ENCODE results near the gene TUBA4A. TPM values are rescaled to one million over a fixed set of nuclear protein-coding genes. Genes with fewer than 3 reads are reported as not detected.

Gene TUBA4A
- total and polyA plus RNA-seq, 2 experiments from 2014 or later = 1.6 to 6.5 TPM

- Histone ChIP-seq H3K27ac (peak overlapping the region; percentile 94), H3K4me3 (peak overlapping the region; percentile 72), H3K9me3 (ENCODE audit: low read depth) (no peaks in the 10 kb centered on the region), H3K27me3 (no peaks in the 10 kb centered on the region), H3K36me3 (peaks cover 39% of the 10 kb centered on the region), H3K4me1 (ENCODE audit: low read depth) (peaks cover 16% of the 10 kb centered on the region)
- peak; percentile 55 to 71 for DNase-seq (ENCODE audit: low read depth in 1 of 2, low spot score in 1 of 2)
- TF ChIP-seq CTCF (IDR thresholded peaks at IDR 0.05; ENCODE audit: low read depth, low read length) = no peak
Observed at GRCh38 chr2:219230059-219230540, 23.6 kb downstream of the TUBA4A start.

GRCh38 chr2:219229305-219230058 is 24.2 kb downstream of the TUBA4A start, which contains the start of the genes ANKZF1 and ATG9A:
TSS of gene ANKZF1 (plus strand) at chr2:219229806. CDS start at chr2:219230258, 452 bp downstream.
TSS of gene ATG9A (minus strand) at chr2:219229636. CDS start at chr2:219228024, 1,612 bp downstream.
- TF ChIP-seq CTCF (IDR thresholded peaks at IDR 0.05; ENCODE audit: low read depth, low read length) = no peak
- Histone ChIP-seq H3K27me3 (no peaks in the 10 kb centered on the region), H3K9me3 (ENCODE audit: low read depth) (no peaks in the 10 kb centered on the region), H3K27ac (peak within 1 kb of the TSS; percentile 94), H3K4me3 (peak within 1 kb of the TSS; percentile 72), H3K36me3 (peaks cover 41% of the 10 kb centered on the region), H3K4me1 (ENCODE audit: low read depth) (peaks cover 16% of the 10 kb centered on the region)
- peak; percentile 100 for DNase-seq (ENCODE audit: low read depth in 1 of 2, low spot score in 1 of 2)

- TF ChIP-seq CTCF (IDR thresholded peaks at IDR 0.05; ENCODE audit: low read depth, low read length) = no peak
- Histone ChIP-seq H3K4me1 (ENCODE audit: low read depth) (peaks cover 16% of the 10 kb centered on the region), H3K9me3 (ENCODE audit: low read depth) (no peaks in the 10 kb centered on the region), H3K27ac (peak overlapping the region; percentile 94), H3K4me3 (peak overlapping the region; percentile 72), H3K36me3 (peaks cover 41% of the 10 kb centered on the region), H3K27me3 (no peaks in the 10 kb centered on the region)
- DNase-seq (ENCODE audit: low read depth in 1 of 2, low spot score in 1 of 2) = no peak
Observed at GRCh38 chr2:219228911-219229304, 24.8 kb downstream of the TUBA4A start.

- H3K36me3 ChIP-seq = peaks cover 41% of the 10 kb centered on the region
- no peak for TF ChIP-seq CTCF (IDR thresholded peaks at IDR 0.05; ENCODE audit: low read depth, low read length)
- peak overlapping the region; percentile 94 for H3K27ac ChIP-seq
Observed at GRCh38 chr2:219228041-219228910, 25.4 kb downstream of the TUBA4A start.

GRCh38 chr2:219225350-219225749 is 28.4 kb downstream of the TUBA4A start:
- no peak for DNase-seq (ENCODE audit: low read depth in 1 of 2, low spot score in 1 of 2)
- no peak overlapping the region for H3K27ac ChIP-seq
- no peaks in the 10 kb centered on the region for H3K27me3 ChIP-seq
- H3K36me3 ChIP-seq = peaks cover 48% of the 10 kb centered on the region
- no peak for TF ChIP-seq CTCF (IDR thresholded peaks at IDR 0.05; ENCODE audit: low read depth, low read length)
- no peak overlapping the region for H3K4me3 ChIP-seq
- H3K4me1 ChIP-seq (ENCODE audit: low read depth) = peaks cover 7% of the 10 kb centered on the region
- no peaks in the 10 kb centered on the region for H3K9me3 ChIP-seq (ENCODE audit: low read depth)

More at GRCh38 chr2:219228041-219228910, 25.4 kb downstream of the TUBA4A start:
- peak overlapping the region; percentile 72 for H3K4me3 ChIP-seq
- H3K27me3 ChIP-seq = no peaks in the 10 kb centered on the region
- DNase-seq (ENCODE audit: low read depth in 1 of 2, low spot score in 1 of 2) = no peak
- H3K4me1 ChIP-seq (ENCODE audit: low read depth) = peaks cover 16% of the 10 kb centered on the region
- no peaks in the 10 kb centered on the region for H3K9me3 ChIP-seq (ENCODE audit: low read depth)

Data from cardiac muscle cell (in vitro differentiated cells and primary cell).